RWPE2 (cell line): ENCODE data around the gene GCK.
A peak's percentile ranks its signal among the peaks of the same experiment; 100 is the strongest.
"Not testable (repeated sequence)": the region's sequence is repeated elsewhere in the genome, so short reads cannot be mapped to it uniquely, and the experiment has no call there.

Experiments used
- ATAC-seq: fragments of 200-7000 bp; cut with Tn5 transposase; 3 replicates; pipeline ENCODE4 v1.9.1; 2021; ENCODE audit warnings: low read depth
- DNase-seq: peaks from one replicate; pipeline ENCODE4 v3.0.0-alpha.2; 2020; ENCODE audit warnings: low spot score
- H3K27ac ChIP-seq: fragments of 450-650 bp; 2 replicates; pipeline ENCODE4 v1.5.1; 2017; ENCODE audit warnings: mild to moderate bottlenecking; ENCODE audit not compliant: poor library complexity, severe bottlenecking
- H3K27me3 ChIP-seq: fragments of 250-450 bp; sonication (Bioruptor Pico); 2 replicates; pipeline ENCODE4 v1.5.1; 2021; ENCODE audit warnings: mild to moderate bottlenecking, moderate library complexity; ENCODE audit not compliant: insufficient read depth, poor library complexity, severe bottlenecking
- H3K36me3 ChIP-seq: fragments of 250-450 bp; sonication (Bioruptor Pico); 2 replicates; pipeline ENCODE4 v1.5.1; 2020; ENCODE audit warnings: low read depth, mild to moderate bottlenecking, moderate library complexity
- H3K4me1 ChIP-seq: fragments of 250-450 bp; sonication (Bioruptor Pico); 2 replicates; pipeline ENCODE4 v1.5.1; 2021; ENCODE audit warnings: mild to moderate bottlenecking, moderate library complexity; ENCODE audit not compliant: insufficient read depth, poor library complexity, severe bottlenecking
- H3K4me3 ChIP-seq: fragments of 250-450 bp; sonication (Bioruptor Pico); 2 replicates; pipeline ENCODE4 v1.5.1; 2021; ENCODE audit warnings: mild to moderate bottlenecking, moderate library complexity; ENCODE audit not compliant: severe bottlenecking
- H3K9me3 ChIP-seq: fragments of 250-450 bp; sonication (Bioruptor Pico); 2 replicates; pipeline ENCODE4 v1.5.1; 2021; ENCODE audit warnings: mild to moderate bottlenecking, moderate library complexity; ENCODE audit not compliant: severe bottlenecking
- TF ChIP-seq, protein P1 (sequence below): fragments of 450-650 bp; IDR thresholded peaks from one replicate; pipeline ENCODE4 v1.5.1; 2017; ENCODE audit warnings: mild to moderate bottlenecking, moderate library complexity; ENCODE audit not compliant: poor library complexity, severe bottlenecking

GCK gene

DNA sequence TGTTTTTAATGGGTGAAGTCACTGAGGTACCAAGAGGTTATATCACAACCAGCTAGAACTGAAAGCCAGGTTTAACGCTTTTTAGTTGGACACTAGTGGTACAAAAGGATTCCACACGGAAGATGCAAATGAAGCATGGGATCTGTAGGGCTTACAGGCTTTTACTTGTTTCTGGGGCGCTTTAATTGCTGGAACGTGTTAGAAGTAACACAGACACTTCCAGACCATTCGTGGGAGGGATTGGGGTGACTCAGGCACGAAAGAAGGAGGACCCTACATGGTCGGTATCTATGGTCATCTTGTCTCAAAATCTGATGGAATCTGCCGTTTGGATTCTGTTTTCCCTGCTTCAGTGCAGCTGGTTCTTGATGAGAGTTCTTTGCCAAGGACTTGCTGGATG lies 12.6 kb upstream of the GCK start:
- H3K4me3 ChIP-seq = peak overlapping the region; percentile 62
- DNase-seq = no peak
- peaks cover 8% of the 10 kb centered on the region for H3K4me1 ChIP-seq
- no peaks in the 10 kb centered on the region for H3K27me3 ChIP-seq
- H3K36me3 ChIP-seq = peaks cover 46% of the 10 kb centered on the region
- TF ChIP-seq, protein P1, sequence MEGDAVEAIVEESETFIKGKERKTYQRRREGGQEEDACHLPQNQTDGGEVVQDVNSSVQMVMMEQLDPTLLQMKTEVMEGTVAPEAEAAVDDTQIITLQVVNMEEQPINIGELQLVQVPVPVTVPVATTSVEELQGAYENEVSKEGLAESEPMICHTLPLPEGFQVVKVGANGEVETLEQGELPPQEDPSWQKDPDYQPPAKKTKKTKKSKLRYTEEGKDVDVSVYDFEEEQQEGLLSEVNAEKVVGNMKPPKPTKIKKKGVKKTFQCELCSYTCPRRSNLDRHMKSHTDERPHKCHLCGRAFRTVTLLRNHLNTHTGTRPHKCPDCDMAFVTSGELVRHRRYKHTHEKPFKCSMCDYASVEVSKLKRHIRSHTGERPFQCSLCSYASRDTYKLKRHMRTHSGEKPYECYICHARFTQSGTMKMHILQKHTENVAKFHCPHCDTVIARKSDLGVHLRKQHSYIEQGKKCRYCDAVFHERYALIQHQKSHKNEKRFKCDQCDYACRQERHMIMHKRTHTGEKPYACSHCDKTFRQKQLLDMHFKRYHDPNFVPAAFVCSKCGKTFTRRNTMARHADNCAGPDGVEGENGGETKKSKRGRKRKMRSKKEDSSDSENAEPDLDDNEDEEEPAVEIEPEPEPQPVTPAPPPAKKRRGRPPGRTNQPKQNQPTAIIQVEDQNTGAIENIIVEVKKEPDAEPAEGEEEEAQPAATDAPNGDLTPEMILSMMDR = no peak
- no peaks in the 10 kb centered on the region for H3K9me3 ChIP-seq
- ATAC-seq = no peak
- peak overlapping the region; percentile 37 for H3K27ac ChIP-seq

DNA sequence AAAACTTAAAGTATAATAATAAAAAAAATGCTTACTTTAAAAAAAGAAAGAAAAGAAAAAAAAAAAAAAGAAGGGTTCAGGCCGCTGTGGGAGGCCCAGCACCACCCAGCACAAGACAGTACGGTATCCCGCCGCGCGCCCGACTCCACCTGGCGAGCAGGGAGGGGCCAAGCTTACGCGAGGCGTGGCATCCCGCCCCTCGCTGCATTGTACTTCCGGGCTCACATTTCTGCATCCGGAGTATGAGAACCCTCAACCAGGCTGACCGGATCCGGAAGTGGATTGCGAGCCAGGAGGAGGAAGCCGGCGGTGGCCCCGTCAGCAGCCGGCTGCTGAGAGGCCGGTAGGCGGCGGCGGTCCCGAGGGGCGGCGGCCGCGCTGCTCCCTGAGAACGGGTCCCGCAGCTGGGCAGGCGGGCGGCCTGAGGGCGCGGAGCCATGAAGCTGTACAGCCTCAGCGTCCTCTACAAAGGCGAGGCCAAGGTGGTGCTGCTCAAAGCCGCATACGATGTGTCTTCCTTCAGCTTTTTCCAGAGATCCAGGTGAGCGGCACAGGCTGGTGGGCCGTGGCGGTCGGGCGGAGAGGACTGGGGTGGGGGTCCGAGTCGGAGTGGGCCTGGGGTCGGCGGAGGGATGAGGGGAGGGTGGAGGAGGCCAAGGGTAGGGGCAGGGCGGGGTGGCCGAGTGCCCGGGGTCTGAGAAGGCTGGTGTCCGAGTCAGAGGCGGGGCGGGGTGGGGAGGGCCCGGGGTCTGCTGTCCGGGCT lies 11.6 kb upstream of the GCK start, which contains the start of gene YKT6:
Gene YKT6, plus strand, starts transcription at position 280 of the 763 bp plus-strand sequence. Its CDS starts 158 bp downstream, at position 438.
- Histone ChIP-seq H3K27me3 (no peaks in the 10 kb centered on the region), H3K36me3 (peaks cover 36% of the 10 kb centered on the region), H3K4me3 (peak within 1 kb of the TSS; percentile 62), H3K9me3 (no peaks in the 10 kb centered on the region), H3K4me1 (peaks cover 8% of the 10 kb centered on the region), H3K27ac (peak within 1 kb of the TSS; percentile 37)
- TF ChIP-seq, protein P1 = peak; percentile 34
- DNase-seq (peak; percentile 95), ATAC-seq (peak; percentile 99)

DNA sequence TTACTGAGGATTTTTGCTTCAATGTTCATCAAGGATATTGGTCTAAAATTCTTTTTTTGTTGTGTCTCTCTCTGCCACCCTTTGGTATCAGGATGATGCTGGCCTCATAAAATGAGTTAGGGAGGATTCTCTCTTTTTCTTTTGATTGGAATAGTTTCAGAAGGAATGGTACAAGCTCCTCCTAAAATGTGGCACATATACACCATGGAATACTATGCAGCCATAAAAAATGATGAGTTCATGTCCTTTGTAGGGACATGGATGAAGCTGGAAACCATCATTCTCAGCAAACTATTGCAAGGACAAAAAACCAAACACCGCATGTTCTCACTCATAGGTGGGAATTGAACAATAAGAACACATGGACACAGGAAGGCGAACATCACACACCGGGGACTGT lies 10.9 kb upstream of the GCK start:
- peaks cover 29% of the 10 kb centered on the region for H3K36me3 ChIP-seq
- H3K9me3 ChIP-seq, H3K27me3 ChIP-seq, H3K27ac ChIP-seq, H3K4me1 ChIP-seq, ATAC-seq, H3K4me3 ChIP-seq, DNase-seq: not testable (repeated sequence)

DNA sequence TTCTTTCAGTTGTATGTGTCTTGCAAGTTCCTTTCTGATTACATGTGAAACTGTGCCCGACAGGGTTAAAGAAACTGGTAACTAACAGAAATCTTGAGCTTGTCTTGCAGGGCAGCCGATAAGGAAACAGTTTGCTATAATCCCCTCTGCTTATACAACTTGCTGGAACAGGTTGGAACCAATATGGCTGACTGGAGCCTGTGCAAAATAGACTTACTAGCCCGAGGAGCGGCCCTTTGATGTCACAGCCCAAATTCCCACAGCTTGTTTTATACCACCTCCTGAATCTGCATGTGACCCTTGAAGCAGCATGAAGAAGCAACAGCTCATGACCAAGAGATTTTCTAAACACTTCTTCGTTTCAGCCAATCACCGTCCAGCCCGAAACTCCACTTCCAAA lies 8.2 kb upstream of the GCK start:
- no peak for ATAC-seq
- Histone ChIP-seq H3K9me3 (no peaks in the 10 kb centered on the region), H3K4me1 (peaks cover 5% of the 10 kb centered on the region), H3K27ac (no peak overlapping the region), H3K4me3 (no peak overlapping the region), H3K36me3 (0 out of 2 replicates have a peak, but pooled peaks cover 2% of the 10 kb centered on the region), H3K27me3 (no peaks in the 10 kb centered on the region)
- peak; percentile 6 for DNase-seq
- TF ChIP-seq, protein P1 = no peak

DNA sequence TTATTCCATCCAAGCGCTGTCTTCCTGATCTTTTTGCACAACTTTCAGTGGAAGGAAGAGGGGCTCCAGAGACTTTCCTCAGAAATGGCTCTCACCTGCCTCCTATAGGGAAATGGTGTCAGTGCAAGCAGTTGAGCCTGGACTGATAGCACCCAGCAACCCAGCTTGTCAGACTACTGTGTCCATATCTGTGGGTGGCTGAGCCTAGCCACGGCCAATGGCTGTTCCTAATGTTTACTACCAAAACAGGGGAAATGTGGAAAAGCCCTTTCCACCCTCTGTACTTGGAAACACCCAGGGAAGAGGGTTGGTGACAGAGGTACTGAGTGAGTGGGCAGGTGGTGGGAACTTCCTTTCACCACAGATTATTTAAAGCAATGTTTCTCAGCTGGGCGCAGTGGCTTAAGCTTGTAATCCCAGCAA lies 7.2 kb upstream of the GCK start:
- Histone ChIP-seq H3K4me3 (no peak overlapping the region), H3K27ac (no peak overlapping the region), H3K4me1 (no peaks in the 10 kb centered on the region), H3K36me3 (no peaks in the 10 kb centered on the region), H3K9me3 (no peaks in the 10 kb centered on the region), H3K27me3 (no peaks in the 10 kb centered on the region)
- DNase-seq = peak; percentile 6
- TF ChIP-seq, protein P1 = peak; percentile 61
- ATAC-seq = no peak
